ENCODE results near the gene THRAP3. TPM values are rescaled to one million over a fixed set of nuclear protein-coding genes. Genes with fewer than 3 reads are reported as not detected.
A peak's percentile ranks its signal among the peaks of the same experiment; 100 is the strongest.

THRAP3 gene
- total RNA-seq, 2 donors from 2014 or later = 27.4 to 32.2 TPM

DNA sequence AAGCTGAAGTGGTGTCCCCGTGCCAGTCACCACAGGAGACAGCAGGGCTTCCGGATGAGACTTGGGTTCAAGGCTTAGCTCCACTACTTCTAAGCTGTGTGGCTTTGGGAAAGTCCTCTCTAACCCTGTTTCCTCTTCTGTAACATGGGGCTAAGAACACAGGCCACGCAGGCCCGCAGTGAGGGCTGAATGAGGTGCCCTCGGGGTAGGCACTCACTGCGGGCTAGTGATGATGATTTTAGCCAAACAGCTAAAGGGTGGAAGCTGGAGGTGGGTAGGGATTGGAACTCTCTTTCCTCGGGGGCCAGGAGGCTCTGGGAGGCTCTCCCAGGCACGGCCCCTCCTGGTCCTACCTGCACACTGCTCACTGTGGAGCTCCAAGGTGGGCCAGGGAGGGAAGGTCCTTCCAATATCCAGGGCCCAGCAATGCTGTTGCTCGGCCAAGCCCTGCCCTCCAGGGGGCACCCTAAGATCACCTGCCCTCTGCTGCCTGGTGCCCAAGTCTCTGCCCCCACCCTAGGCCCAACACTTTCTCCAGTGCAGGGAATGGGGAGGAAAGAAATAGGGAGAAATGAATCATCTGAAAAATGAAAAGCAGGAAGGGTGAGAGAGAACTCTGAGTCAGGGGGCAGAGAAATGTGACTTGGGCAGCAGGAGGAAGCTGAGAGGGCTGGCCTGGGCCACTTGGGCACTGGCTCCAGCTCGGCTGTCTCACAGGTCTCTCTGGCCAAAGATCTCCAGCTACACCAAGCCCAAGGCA is 118.4 kb downstream of the THRAP3 start:
- WGBS, 2 donors = 73 to 78% methylated on average over 4 to 10 of the region's 10 CpGs
- peak; percentile 29 for ATAC-seq
- intact Hi-C loops (cut with DNase I) = no loop called here
- no peaks in the 10 kb centered on the region for H3K9me3 ChIP-seq
- no peak overlapping the region for H3K4me3 ChIP-seq
- peaks cover 0 to 31% of the 10 kb centered on the region in 2 donors for H3K36me3 ChIP-seq (replicated peaks in 1 of 2; ENCODE audit: insufficient read depth in 1 of 2, low read depth in 2 of 2)
- H3K4me1 ChIP-seq = no peaks in the 10 kb centered on the region
- H3K27me3 ChIP-seq = no peaks in the 10 kb centered on the region
- DNase-seq = peak in 3 of 4 donors; percentile 39 to 58 (median 42)
- TF ChIP-seq, protein P1, sequence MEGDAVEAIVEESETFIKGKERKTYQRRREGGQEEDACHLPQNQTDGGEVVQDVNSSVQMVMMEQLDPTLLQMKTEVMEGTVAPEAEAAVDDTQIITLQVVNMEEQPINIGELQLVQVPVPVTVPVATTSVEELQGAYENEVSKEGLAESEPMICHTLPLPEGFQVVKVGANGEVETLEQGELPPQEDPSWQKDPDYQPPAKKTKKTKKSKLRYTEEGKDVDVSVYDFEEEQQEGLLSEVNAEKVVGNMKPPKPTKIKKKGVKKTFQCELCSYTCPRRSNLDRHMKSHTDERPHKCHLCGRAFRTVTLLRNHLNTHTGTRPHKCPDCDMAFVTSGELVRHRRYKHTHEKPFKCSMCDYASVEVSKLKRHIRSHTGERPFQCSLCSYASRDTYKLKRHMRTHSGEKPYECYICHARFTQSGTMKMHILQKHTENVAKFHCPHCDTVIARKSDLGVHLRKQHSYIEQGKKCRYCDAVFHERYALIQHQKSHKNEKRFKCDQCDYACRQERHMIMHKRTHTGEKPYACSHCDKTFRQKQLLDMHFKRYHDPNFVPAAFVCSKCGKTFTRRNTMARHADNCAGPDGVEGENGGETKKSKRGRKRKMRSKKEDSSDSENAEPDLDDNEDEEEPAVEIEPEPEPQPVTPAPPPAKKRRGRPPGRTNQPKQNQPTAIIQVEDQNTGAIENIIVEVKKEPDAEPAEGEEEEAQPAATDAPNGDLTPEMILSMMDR (IDR thresholded peaks at IDR 0.05) = peak; percentile 26 to 53 (median 46)
- no peak for TF ChIP-seq POLR2A (IDR thresholded peaks at IDR 0.05)
- H3K27ac ChIP-seq = no peak overlapping the region

DNA sequence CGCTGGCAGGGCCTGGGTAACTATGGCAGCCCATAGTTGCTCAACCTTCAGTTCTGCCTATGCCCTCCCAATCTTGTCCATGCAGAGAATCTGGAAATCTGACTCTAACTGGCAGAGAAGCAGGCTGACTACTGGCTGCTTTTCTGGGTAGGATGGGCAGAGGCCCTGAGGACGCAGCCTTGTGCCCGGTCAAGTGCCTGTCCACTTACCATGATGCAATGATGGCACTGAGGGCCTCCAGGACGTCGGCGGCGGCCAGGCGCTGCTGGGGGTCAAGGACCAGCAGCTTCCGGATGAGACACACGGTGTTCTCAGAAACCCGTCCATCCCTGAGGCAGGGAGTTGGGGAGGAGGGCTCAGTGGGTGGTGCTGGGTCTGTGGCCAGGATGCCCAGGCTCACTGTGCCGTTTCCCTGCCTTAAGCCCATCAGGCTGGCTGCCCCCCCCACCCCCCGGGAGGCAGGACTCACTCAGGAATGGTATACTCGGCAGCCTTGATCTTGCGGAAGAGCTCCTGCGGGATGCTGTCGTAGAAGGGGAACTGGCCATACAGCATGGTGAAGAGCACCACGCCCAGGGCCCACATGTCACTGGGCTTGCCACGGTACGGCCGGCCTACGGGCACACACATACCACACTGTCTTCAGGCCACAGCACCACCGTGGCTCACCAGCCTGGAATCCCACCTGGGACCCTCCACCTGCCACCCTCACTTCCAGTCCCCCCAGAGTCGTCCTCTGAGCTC is 119.6 kb downstream of the THRAP3 start:
- H3K36me3 ChIP-seq (replicated peaks in 1 of 2; ENCODE audit: insufficient read depth in 1 of 2, low read depth in 2 of 2) = peaks cover 0 to 39% of the 10 kb centered on the region in 2 donors
- ATAC-seq (no peak), DNase-seq (no peak)
- no peaks in the 10 kb centered on the region for H3K9me3 ChIP-seq
- no peak overlapping the region for H3K27ac ChIP-seq
- no peaks in the 10 kb centered on the region for H3K27me3 ChIP-seq
- intact Hi-C loops (cut with DNase I) = no loop called here
- no peaks in the 10 kb centered on the region for H3K4me1 ChIP-seq
- WGBS, 2 donors = 88 to 90% methylated on average over 7 to 16 of the region's 24 CpGs
- H3K4me3 ChIP-seq = no peak overlapping the region
- no peak for TF ChIP-seq POLR2A (IDR thresholded peaks at IDR 0.05)
- TF ChIP-seq, protein P1 (IDR thresholded peaks at IDR 0.05) = no peak

DNA sequence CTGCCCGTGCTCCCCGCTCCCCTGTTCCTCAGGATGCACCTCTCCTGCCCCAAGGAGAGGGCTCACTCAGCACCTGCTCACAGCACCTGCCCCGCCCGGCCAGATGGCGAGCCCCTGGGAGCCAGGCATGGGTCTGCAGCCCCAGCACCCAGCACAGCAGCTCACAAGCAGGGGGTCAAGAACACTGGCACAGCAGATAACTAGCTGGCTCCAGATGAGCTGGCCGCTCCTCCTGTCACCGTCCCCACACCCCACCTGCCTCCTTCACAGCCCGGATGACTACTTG is 120.1 kb downstream of the THRAP3 start:
- intact Hi-C loops (cut with DNase I) = no loop called here
- Histone ChIP-seq H3K27ac (no peak overlapping the region), H3K4me1 (no peaks in the 10 kb centered on the region), H3K9me3 (no peaks in the 10 kb centered on the region), H3K27me3 (no peaks in the 10 kb centered on the region), H3K36me3 (replicated peaks in 1 of 2; ENCODE audit: insufficient read depth in 1 of 2, low read depth in 2 of 2) (peaks cover 0 to 39% of the 10 kb centered on the region in 2 donors), H3K4me3 (no peak overlapping the region)
- WGBS, 2 donors = 93 to 94% methylated on average over 3 to 8 of the region's 8 CpGs
- DNase-seq = no peak
- ATAC-seq = no peak
- TF ChIP-seq POLR2A (IDR thresholded peaks at IDR 0.05) = no peak
- TF ChIP-seq, protein P1 (IDR thresholded peaks at IDR 0.05) = no peak

DNA sequence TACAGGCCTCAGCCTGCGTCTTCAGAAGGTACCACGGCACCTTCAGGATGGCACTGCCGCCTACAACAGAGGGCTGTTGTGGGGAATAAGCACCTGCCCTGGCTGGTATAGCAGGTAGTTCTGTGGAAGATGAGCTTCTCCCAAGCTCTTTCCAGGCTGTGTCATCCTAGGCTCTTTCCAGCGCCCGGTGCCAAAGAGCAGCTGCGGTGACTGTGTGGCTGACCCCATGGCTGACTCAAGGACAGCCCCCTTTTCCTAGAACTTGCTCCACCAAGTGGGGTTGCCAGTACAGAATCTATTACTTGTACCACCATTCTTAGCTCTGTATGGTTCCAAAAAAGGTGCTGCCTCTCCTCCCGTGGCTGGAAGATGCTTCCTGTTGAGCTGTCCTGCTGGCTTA is 121.1 kb downstream of the THRAP3 start:
- no peak for DNase-seq
- WGBS, 2 donors = 91 to 94% methylated on average over 6 to 7 of the region's 7 CpGs
- Histone ChIP-seq H3K9me3 (no peaks in the 10 kb centered on the region), H3K27me3 (no peaks in the 10 kb centered on the region), H3K4me3 (no peak overlapping the region), H3K4me1 (no peaks in the 10 kb centered on the region), H3K27ac (no peak overlapping the region), H3K36me3 (replicated peaks in 1 of 2; ENCODE audit: insufficient read depth in 1 of 2, low read depth in 2 of 2) (peaks cover 0 to 39% of the 10 kb centered on the region in 2 donors)
- intact Hi-C loops (cut with DNase I) = no loop called here
- TF ChIP-seq POLR2A (IDR thresholded peaks at IDR 0.05) = no peak
- TF ChIP-seq, protein P1 (IDR thresholded peaks at IDR 0.05) = no peak
- ATAC-seq = no peak

Measured in body of pancreas (tissue), 4 donors.